WTC11 (cell line): ENCODE data around the gene BOD1L2. TPM values are rescaled to one million over a fixed set of nuclear protein-coding genes. Genes with fewer than 3 reads are reported as not detected.

ENCODE experiments used
- ATAC-seq: fragments of 200-7000 bp; cut with Tn5 transposase; 2 replicates; pipeline ENCODE4 v1.10.0; 2021; ENCODE audit warnings: mild to moderate bottlenecking, moderate library complexity
- CTCF ChIA-PET: fragments of 300-600 bp; sonication (Branson Sonifier 250); formaldehyde crosslinking; loops from one replicate; lab custom pipeline; 2021; ENCODE audit warnings: antibody characterized with exemption; lab: Charles Lee
- POLR2A ChIA-PET: fragments of 350-600 bp; sonication (Branson Sonifier 250); formaldehyde crosslinking; loops from one replicate; lab custom pipeline; 2021; ENCODE audit warnings: antibody characterized with exemption; lab: Charles Lee
- DNase-seq: peaks from one replicate; pipeline ENCODE4 v3.0.0; 2021; ENCODE audit warnings: low spot score
- H3K27ac Mint-ChIP-seq: 2 replicates; pipeline ENCODE4 v1.8.0; 2021; ENCODE audit warnings: mixed read lengths
- H3K27me3 Mint-ChIP-seq: 2 replicates; pipeline ENCODE4 v1.8.0; 2021; ENCODE audit warnings: low read depth, mild to moderate bottlenecking, moderate library complexity, mixed read lengths
- H3K36me3 Mint-ChIP-seq: 2 replicates; pipeline ENCODE4 v1.8.0; 2021; ENCODE audit warnings: mixed read lengths
- H3K4me1 Mint-ChIP-seq: 2 replicates; pipeline ENCODE4 v1.8.0; 2022; ENCODE audit warnings: mixed read lengths
- H3K4me3 Mint-ChIP-seq: 2 replicates; pipeline ENCODE4 v1.8.0; 2021; ENCODE audit warnings: mild to moderate bottlenecking, moderate library complexity, mixed read lengths
- H3K9me3 Mint-ChIP-seq: 2 replicates; pipeline ENCODE4 v1.8.0; 2021; ENCODE audit warnings: mixed read lengths
- AR ChIP-seq: fragments of 250-450 bp; sonication (Bioruptor Pico); IDR thresholded peaks from 2 replicates; pipeline ENCODE4 v1.9.0; 2021; ENCODE audit warnings: mild to moderate bottlenecking
- ATF3 ChIP-seq: sonication (generic); formaldehyde crosslinking; conservative IDR thresholded peaks from 2 replicates; pipeline ENCODE4 v1.8.1; 2022; ENCODE audit warnings: mild to moderate bottlenecking, missing genetic modification reagents
- CTCF ChIP-seq: fragments of 200-600 bp; IDR thresholded peaks from 2 replicates; pipeline ENCODE4 v1.8.0; 2022; ENCODE audit warnings: antibody characterized with exemption
- E2F4 ChIP-seq: sonication (generic); formaldehyde crosslinking; IDR thresholded peaks from 2 replicates; pipeline ENCODE4 v1.8.1; 2022; ENCODE audit warnings: low read depth, mild to moderate bottlenecking, moderate library complexity, missing genetic modification reagents, borderline replicate concordance
- E2F5 ChIP-seq: sonication (generic); formaldehyde crosslinking; IDR thresholded peaks from 2 replicates; pipeline ENCODE4 v1.8.1; 2022; ENCODE audit warnings: mild to moderate bottlenecking, moderate library complexity, missing genetic modification reagents
- ESRRA ChIP-seq: sonication (generic); formaldehyde crosslinking; IDR thresholded peaks from 2 replicates; pipeline ENCODE4 v1.8.1; 2022; ENCODE audit warnings: mild to moderate bottlenecking, missing genetic modification reagents, borderline replicate concordance
- FOXK1 ChIP-seq: sonication (generic); formaldehyde crosslinking; IDR thresholded peaks from 2 replicates; pipeline ENCODE4 v1.8.0; 2022; ENCODE audit warnings: mild to moderate bottlenecking, moderate library complexity, missing genetic modification reagents
- JAZF1 ChIP-seq: fragments of 250-450 bp; sonication (Bioruptor Pico); IDR thresholded peaks from 2 replicates; pipeline ENCODE4 v1.9.0; 2021; ENCODE audit warnings: moderate library complexity, mild to moderate bottlenecking, inconsistent platforms
- KAT7 ChIP-seq: sonication (generic); formaldehyde crosslinking; IDR thresholded peaks from 2 replicates; pipeline ENCODE4 v1.8.1; 2023; ENCODE audit warnings: missing genetic modification reagents, mild to moderate bottlenecking, borderline replicate concordance
- MLX ChIP-seq: sonication (generic); formaldehyde crosslinking; IDR thresholded peaks from 2 replicates; pipeline ENCODE4 v1.8.1; 2023; ENCODE audit warnings: mild to moderate bottlenecking, missing genetic modification reagents, moderate library complexity
- NFE2L1 ChIP-seq: sonication (generic); formaldehyde crosslinking; IDR thresholded peaks from 2 replicates; pipeline ENCODE4 v1.8.1; 2023; ENCODE audit warnings: missing genetic modification reagents
- PRDM15 ChIP-seq: sonication (generic); formaldehyde crosslinking; IDR thresholded peaks from 2 replicates; pipeline ENCODE4 v1.8.0; 2022; ENCODE audit warnings: missing genetic modification reagents
- PREB ChIP-seq: sonication (generic); formaldehyde crosslinking; IDR thresholded peaks from 2 replicates; pipeline ENCODE4 v1.8.1; 2022; ENCODE audit warnings: mild to moderate bottlenecking, missing genetic modification reagents, moderate library complexity, borderline replicate concordance
- TEAD1 ChIP-seq: sonication (generic); formaldehyde crosslinking; IDR thresholded peaks from 2 replicates; pipeline ENCODE4 v1.8.0; 2022; ENCODE audit warnings: mild to moderate bottlenecking, missing genetic modification reagents
- ZNF138 ChIP-seq: sonication (generic); formaldehyde crosslinking; conservative IDR thresholded peaks from 2 replicates; pipeline ENCODE4 v1.8.1; 2022; ENCODE audit warnings: mild to moderate bottlenecking, moderate library complexity, missing genetic modification reagents
- ZNF232 ChIP-seq: sonication (generic); formaldehyde crosslinking; IDR thresholded peaks from 2 replicates; pipeline ENCODE4 v1.8.0; 2022; ENCODE audit warnings: mild to moderate bottlenecking, missing genetic modification reagents
- ZNF317 ChIP-seq: sonication (generic); formaldehyde crosslinking; IDR thresholded peaks from 2 replicates; pipeline ENCODE4 v1.8.1; 2023; ENCODE audit warnings: low read depth, mild to moderate bottlenecking, moderate library complexity, missing genetic modification reagents, borderline replicate concordance
- ZNF532 ChIP-seq: fragments of 250-450 bp; sonication (Bioruptor Pico); IDR thresholded peaks from 2 replicates; pipeline ENCODE4 v1.9.0; 2021; ENCODE audit warnings: mild to moderate bottlenecking, borderline replicate concordance
- total RNA-seq: library from RNA; stranded (reverse); gene quantifications from 3 replicates; pipeline ENCODE4 v1.2.3, GENCODE V29; 2021

The BOD1L2 gene
- total RNA-seq, 1 experiment from 2014 or later: not detected

GRCh38 chr18:57107140-57107832 is 39.6 kb upstream of the BOD1L2 start (continued):
- TF ChIP-seq ZNF532 (CRISPR knock-in tag) (no peak), NFE2L1 (CRISPR knock-in tag) (no peak), ZNF317 (CRISPR knock-in tag) (no peak), KAT7 (no peak), ATF3 (CRISPR knock-in tag) (no peak), TEAD1 (peak; percentile 63; the same call in 1 of the 2 replicates), FOXK1 (CRISPR knock-in tag) (no peak), E2F5 (CRISPR knock-in tag) (no peak), E2F4 (CRISPR knock-in tag) (no peak), PRDM15 (CRISPR knock-in tag) (no peak), ZNF232 (CRISPR knock-in tag) (0 out of 2 replicates have a peak, but pooled peaks have one; percentile 59)

GRCh38 chr18:57110290-57110689 is 36.6 kb upstream of the BOD1L2 start:
- Mint-ChIP-seq H3K4me1 (no peaks in the 10 kb centered on the region), H3K4me3 (no peak overlapping the region), H3K27ac (no peak overlapping the region), H3K36me3 (no peaks in the 10 kb centered on the region), H3K9me3 (no peaks in the 10 kb centered on the region), H3K27me3 (no peaks in the 10 kb centered on the region)
- POLR2A ChIA-PET: no interaction called here
- ATAC-seq (no peak), DNase-seq (no peak)
- CTCF ChIA-PET: no interaction called here
- TF ChIP-seq NFE2L1 (CRISPR knock-in tag): no peak
- TF ChIP-seq JAZF1 (CRISPR knock-in tag): no peak
- no peak for TF ChIP-seq MLX
- TF ChIP-seq AR: no peak
- TF ChIP-seq ZNF138: no peak
- TF ChIP-seq CTCF: no peak
- TF ChIP-seq PREB (CRISPR knock-in tag): no peak
- no peak for TF ChIP-seq ESRRA
